Activated T-helper 2 cell treated with anti-CD3 and anti-CD28 coated beads, Interferon-gamma antibody, Interleukin-2, Interleukin-4, amounts not matched to agents 10 μg/mL and 5 μg/mL and 100 μg/mL, durations not matched to agents 14 hours and 24 hours and 36 hours (primary cell): ENCODE data around the gene LANCL1. TPM values are rescaled to one million over a fixed set of nuclear protein-coding genes. Genes with fewer than 3 reads are reported as not detected.

Experiments used
- DNase-seq: peaks from one replicate; pipeline ENCODE4 v3.0.0; 2021; ENCODE audit warnings: low spot score
- H3K27ac Mint-ChIP-seq: one replicate; pipeline ENCODE4 v1.8.0; 2021; ENCODE audit warnings: mixed read lengths
- H3K27me3 Mint-ChIP-seq: one replicate; pipeline ENCODE4 v1.8.0; 2021; ENCODE audit warnings: low read depth, mixed read lengths
- H3K36me3 Mint-ChIP-seq: one replicate; pipeline ENCODE4 v1.8.0; 2021; ENCODE audit warnings: low read depth, mixed read lengths
- H3K4me1 Mint-ChIP-seq: one replicate; pipeline ENCODE4 v1.8.0; 2021; ENCODE audit warnings: low read depth, mixed read lengths
- H3K4me3 Mint-ChIP-seq: one replicate; pipeline ENCODE4 v1.8.0; 2021; ENCODE audit warnings: low read depth, mild to moderate bottlenecking, moderate library complexity, mixed read lengths
- H3K9me3 Mint-ChIP-seq: one replicate; pipeline ENCODE4 v1.8.0; 2021; ENCODE audit warnings: mixed read lengths
- intact Hi-C: fragments of 100-400 bp; cut with micrococcal nuclease; formaldehyde crosslinking; loops from one replicate; pipeline ENCODE4 v1.15.1; 2023
- total RNA-seq: library from RNA; stranded (reverse); gene quantifications from 2 replicates; pipeline ENCODE4 v1.2.3, GENCODE V29; 2022

Gene LANCL1
- total RNA-seq, 1 donor from 2014 or later: 35.1 TPM

- H3K4me1 Mint-ChIP-seq: peaks cover 22% of the 10 kb centered on the region
- intact Hi-C loops: loop anchor here (1.0 kb wide), 1 partner anchor 35 kb away; no protein-coding TSS in a partner anchor
- peaks cover 14% of the 10 kb centered on the region for H3K9me3 Mint-ChIP-seq
- no peaks in the 10 kb centered on the region for H3K27me3 Mint-ChIP-seq
- no peak overlapping the region for H3K27ac Mint-ChIP-seq
- no peak for DNase-seq
- no peaks in the 10 kb centered on the region for H3K36me3 Mint-ChIP-seq
- H3K4me3 Mint-ChIP-seq: no peak overlapping the region
Measured at GRCh38 chr2:210480764-210481163, 4.2 kb upstream of the LANCL1 start.

DNA sequence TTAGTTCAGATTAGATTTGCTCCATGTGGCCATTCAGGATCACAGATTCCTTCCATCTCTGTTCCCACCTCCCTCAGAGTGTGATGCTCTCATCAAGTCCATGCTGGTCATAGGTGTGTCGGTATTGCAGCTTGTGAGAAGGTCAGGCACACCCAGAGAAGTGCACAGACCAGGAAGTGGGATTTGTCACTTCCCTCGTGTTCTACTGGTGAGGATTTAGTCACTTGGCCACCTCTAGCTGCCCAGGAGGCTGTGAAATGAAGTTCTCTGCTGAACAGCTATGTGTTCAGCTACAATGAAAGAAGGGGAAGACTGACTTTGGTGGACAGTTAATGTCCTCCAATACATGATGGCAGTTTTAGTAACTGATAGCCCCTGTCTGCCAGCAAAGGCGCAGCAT lies 3.5 kb upstream of the LANCL1 start:
- H3K9me3 Mint-ChIP-seq: peaks cover 14% of the 10 kb centered on the region
- H3K27me3 Mint-ChIP-seq: no peaks in the 10 kb centered on the region
- peaks cover 26% of the 10 kb centered on the region for H3K4me1 Mint-ChIP-seq
- no peak overlapping the region for H3K27ac Mint-ChIP-seq
- H3K4me3 Mint-ChIP-seq: no peak overlapping the region
- intact Hi-C loops: loop anchor here (1.0 kb wide), 1 partner anchor 35 kb away; no protein-coding TSS in a partner anchor
- H3K36me3 Mint-ChIP-seq: peaks cover under 1% of the 10 kb centered on the region
- DNase-seq: no peak

- Mint-ChIP-seq H3K27ac (no peak overlapping the region), H3K9me3 (peaks cover 3% of the 10 kb centered on the region), H3K4me1 (peaks cover 32% of the 10 kb centered on the region), H3K4me3 (no peak overlapping the region), H3K36me3 (peaks cover 5% of the 10 kb centered on the region), H3K27me3 (no peaks in the 10 kb centered on the region)
- intact Hi-C loops: no loop called here
- DNase-seq: no peak
Measured at GRCh38 chr2:210478661-210479060, 2.1 kb upstream of the LANCL1 start.

- intact Hi-C loops: loop anchor here (2.0 kb wide), 1 partner anchor 307 kb away; the partner anchor contains the start of gene KANSL1L
Measured at GRCh38 chr2:210477496-210477895, 937 bp upstream of the LANCL1 start.

DNA sequence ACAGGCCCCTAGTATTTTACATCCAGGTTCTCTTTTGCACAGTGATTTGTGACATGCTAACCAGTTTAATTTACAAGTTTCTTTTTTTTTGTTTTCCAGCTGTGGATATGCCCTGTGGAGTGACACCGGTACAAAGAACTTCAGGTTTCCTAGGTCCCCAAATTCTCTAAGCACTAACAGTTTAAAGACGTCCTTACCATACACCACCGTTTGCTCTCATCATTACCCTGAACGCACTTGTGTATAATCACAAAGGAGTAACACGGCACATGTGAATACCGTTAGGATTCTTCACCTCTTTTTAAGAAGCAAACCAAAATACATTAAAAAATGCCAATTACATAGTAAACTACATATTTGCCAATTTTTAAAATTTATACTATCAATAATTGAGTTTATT lies 853 bp downstream of the LANCL1 start:
- Mint-ChIP-seq H3K4me1 (peaks cover 35% of the 10 kb centered on the region), H3K4me3 (peak overlapping the region; percentile 74), H3K27me3 (no peaks in the 10 kb centered on the region), H3K9me3 (no peaks in the 10 kb centered on the region), H3K27ac (peak overlapping the region; percentile 61), H3K36me3 (peaks cover 26% of the 10 kb centered on the region)
- intact Hi-C loops: loop anchor here (2.0 kb wide), 1 partner anchor 305 kb away; the partner anchor contains the start of gene KANSL1L
- no peak for DNase-seq

More at GRCh38 chr2:210477496-210477895, 937 bp upstream of the LANCL1 start:
- Mint-ChIP-seq H3K9me3 (no peaks in the 10 kb centered on the region), H3K36me3 (peaks cover 13% of the 10 kb centered on the region), H3K4me3 (peak overlapping the region; percentile 96), H3K27ac (peak overlapping the region; percentile 96), H3K27me3 (no peaks in the 10 kb centered on the region), H3K4me1 (peaks cover 35% of the 10 kb centered on the region)
- no peak for DNase-seq

DNA sequence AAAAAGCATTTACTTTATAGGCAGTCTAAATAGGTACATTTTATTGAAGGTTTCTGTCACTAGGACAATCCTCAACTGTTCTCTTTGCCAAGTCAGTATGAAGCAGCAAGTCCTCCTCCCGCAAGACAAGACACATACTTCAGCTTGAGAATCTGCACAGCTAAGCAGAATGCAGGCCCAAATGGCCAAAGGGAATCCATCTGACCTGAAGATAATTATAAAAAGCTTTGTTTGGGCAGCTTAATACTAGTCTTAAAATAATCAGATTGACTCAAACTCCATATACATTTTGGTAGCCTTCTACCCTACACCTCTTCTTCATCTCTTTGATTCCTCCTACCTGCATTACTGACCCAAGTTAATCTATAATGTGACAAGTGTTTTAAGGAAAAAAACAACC lies 1.8 kb downstream of the LANCL1 start:
- Mint-ChIP-seq H3K4me3 (no peak overlapping the region), H3K27me3 (no peaks in the 10 kb centered on the region), H3K4me1 (peaks cover 30% of the 10 kb centered on the region), H3K27ac (no peak overlapping the region), H3K9me3 (no peaks in the 10 kb centered on the region), H3K36me3 (peaks cover 30% of the 10 kb centered on the region)
- intact Hi-C loops: no loop called here
- DNase-seq: no peak

DNA sequence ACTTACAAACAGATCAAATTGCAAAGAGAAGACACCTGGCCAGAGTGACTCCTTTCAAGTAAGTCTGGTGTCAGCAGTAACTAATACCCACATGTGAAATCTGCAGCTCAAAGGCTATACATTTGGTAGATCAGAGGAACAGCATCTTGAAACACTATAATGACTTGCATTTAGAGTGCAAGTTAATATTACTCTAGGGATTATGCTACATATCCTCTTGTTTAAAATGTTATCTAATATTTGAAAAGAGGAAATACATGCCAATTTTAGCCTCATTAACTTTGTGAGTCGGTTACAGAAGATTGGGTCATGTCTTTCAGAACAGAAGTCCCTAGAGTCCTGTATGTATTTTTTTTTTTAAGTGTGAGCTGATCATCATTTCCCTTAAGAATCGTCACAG lies 15.2 kb downstream of the LANCL1 start:
- Mint-ChIP-seq H3K27ac (no peak overlapping the region), H3K4me1 (peaks cover 5% of the 10 kb centered on the region), H3K4me3 (no peak overlapping the region), H3K9me3 (no peaks in the 10 kb centered on the region), H3K27me3 (no peaks in the 10 kb centered on the region), H3K36me3 (peaks cover 65% of the 10 kb centered on the region)
- intact Hi-C loops: no loop called here
- no peak for DNase-seq

DNA sequence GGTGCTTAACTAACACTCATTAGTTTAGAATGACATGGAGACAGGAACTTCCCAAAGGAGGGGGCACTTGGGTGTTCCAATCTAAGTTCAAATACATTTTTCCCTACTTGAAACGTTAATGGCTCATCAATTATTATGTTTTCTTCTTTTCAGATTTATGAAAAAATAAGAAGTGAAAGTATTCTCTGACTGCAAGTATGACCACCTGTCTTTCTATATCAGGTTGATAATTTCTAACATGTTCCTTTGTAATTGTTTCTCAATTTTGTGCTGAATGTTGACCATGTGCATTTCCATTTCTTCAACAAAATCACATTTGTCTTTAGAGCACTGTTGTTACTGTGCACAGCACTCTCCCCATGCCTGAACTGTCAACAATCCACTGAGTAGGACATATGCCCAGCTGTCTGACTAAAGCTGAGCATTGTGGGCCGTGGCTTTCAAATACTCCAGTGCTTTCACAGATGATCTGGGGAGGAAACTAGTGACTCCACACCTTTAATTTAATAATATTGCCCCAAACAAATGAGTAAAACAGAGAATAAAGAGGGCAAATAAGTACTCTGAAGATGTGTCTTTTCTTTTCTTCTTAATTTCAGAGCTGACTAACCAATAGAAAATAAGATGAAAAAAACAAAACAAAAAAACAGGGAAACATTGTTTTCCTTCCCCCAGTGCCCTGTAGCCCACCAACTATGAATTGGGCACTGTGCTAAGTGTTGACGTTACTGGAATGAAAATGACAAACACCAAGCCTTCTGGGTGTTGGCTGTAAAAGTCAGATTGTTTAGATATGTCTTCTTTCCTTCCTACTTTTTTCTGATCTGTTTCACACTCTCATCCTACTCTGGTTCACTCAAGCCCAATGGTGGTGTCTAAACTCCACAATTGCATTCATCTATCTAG lies 16.0 kb downstream of the LANCL1 start:
- Mint-ChIP-seq H3K4me3 (no peak overlapping the region), H3K27ac (no peak overlapping the region), H3K27me3 (no peaks in the 10 kb centered on the region), H3K4me1 (peaks cover 5% of the 10 kb centered on the region), H3K9me3 (no peaks in the 10 kb centered on the region), H3K36me3 (peaks cover 58% of the 10 kb centered on the region)
- DNase-seq: no peak
- intact Hi-C loops: no loop called here

DNA sequence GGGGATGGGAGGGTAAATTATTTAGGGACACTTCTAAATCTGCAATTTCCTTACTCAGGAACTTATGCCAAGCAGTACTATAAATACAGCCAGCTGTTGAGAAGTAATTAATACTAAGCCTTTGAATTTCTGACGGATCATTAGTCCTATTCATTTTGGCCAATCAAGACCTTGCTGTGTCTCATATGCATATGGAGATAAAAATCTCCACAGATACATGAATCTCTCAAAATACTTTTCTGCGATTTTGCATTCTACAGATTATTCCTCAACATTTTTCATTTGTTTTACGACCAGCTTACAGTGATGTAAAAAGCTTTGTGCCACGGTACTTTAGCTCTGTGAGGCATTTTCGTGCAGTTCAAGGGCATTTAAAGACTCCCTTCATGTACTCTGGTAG lies 16.7 kb downstream of the LANCL1 start:
- intact Hi-C loops: no loop called here
- Mint-ChIP-seq H3K4me3 (no peak overlapping the region), H3K27ac (no peak overlapping the region), H3K36me3 (peaks cover 53% of the 10 kb centered on the region), H3K27me3 (no peaks in the 10 kb centered on the region), H3K9me3 (no peaks in the 10 kb centered on the region), H3K4me1 (peaks cover 5% of the 10 kb centered on the region)
- no peak for DNase-seq

DNA sequence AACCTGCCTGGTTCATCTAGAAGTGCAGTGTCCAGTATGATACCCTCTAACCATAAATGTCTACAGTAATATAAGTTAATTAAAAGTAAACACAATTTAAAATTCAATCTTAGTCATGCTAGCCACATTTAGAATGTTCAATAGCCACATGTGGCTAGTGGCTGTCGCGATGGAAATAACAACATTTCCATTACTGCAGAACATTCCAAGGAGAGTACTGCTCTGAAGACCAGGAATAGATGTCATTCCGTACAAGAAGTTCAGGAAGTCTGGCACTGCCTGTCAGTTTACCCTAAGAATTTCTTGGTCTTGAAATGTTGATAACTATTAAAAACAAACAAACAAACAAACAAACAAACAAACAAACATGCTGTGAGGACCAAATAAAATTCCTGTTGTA lies 17.2 kb downstream of the LANCL1 start:
- H3K27ac Mint-ChIP-seq: no peak overlapping the region
- intact Hi-C loops: no loop called here
- no peaks in the 10 kb centered on the region for H3K27me3 Mint-ChIP-seq
- H3K9me3 Mint-ChIP-seq: no peaks in the 10 kb centered on the region
- DNase-seq: no peak
- H3K36me3 Mint-ChIP-seq: peaks cover 57% of the 10 kb centered on the region
- no peak overlapping the region for H3K4me3 Mint-ChIP-seq
- H3K4me1 Mint-ChIP-seq: peaks cover 5% of the 10 kb centered on the region

- DNase-seq: no peak
- intact Hi-C loops: no loop called here
- no peak overlapping the region for H3K4me3 Mint-ChIP-seq
- H3K27me3 Mint-ChIP-seq: no peaks in the 10 kb centered on the region
- H3K4me1 Mint-ChIP-seq: peaks cover 5% of the 10 kb centered on the region
- peaks cover 60% of the 10 kb centered on the region for H3K36me3 Mint-ChIP-seq
- H3K9me3 Mint-ChIP-seq: no peaks in the 10 kb centered on the region
- H3K27ac Mint-ChIP-seq: no peak overlapping the region
Measured at GRCh38 chr2:210458395-210458794, 18.2 kb downstream of the LANCL1 start.

DNA sequence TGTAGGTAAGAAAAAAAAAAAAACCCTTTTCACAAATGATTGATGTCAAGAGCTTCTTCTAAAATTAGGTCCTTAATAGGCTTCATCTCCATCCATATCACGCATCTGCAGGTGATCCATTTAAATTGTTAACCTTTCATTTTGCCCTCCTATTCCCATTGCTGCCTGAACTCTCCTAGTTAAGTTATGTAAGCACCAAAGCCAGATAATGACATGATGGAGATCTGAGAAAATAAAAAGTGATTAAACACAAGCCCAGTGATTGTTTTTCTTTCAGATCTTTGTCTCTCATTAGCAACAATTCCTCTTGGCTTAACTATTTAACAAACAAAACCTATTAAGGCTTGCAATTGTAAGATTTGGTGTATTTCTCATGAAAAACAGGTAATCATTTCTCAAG lies 20.0 kb downstream of the LANCL1 start:
- peaks cover 60% of the 10 kb centered on the region for H3K36me3 Mint-ChIP-seq
- peaks cover 5% of the 10 kb centered on the region for H3K4me1 Mint-ChIP-seq
- no peaks in the 10 kb centered on the region for H3K27me3 Mint-ChIP-seq
- no peak overlapping the region for H3K4me3 Mint-ChIP-seq
- no peaks in the 10 kb centered on the region for H3K9me3 Mint-ChIP-seq
- intact Hi-C loops: no loop called here
- no peak overlapping the region for H3K27ac Mint-ChIP-seq
- no peak for DNase-seq

- H3K36me3 Mint-ChIP-seq: peaks cover 68% of the 10 kb centered on the region
- H3K9me3 Mint-ChIP-seq: peaks cover 19% of the 10 kb centered on the region
- no peak for DNase-seq
- no peak overlapping the region for H3K27ac Mint-ChIP-seq
- intact Hi-C loops: no loop called here
- H3K4me3 Mint-ChIP-seq: no peak overlapping the region
- H3K4me1 Mint-ChIP-seq: peaks cover 2% of the 10 kb centered on the region
- H3K27me3 Mint-ChIP-seq: no peaks in the 10 kb centered on the region
Measured at GRCh38 chr2:210454336-210454735, 22.2 kb downstream of the LANCL1 start.
